Endothelial cell of umbilical vein (primary cell): Measurements from ENCODE around the gene TMEM237. TPM values are rescaled to one million over a fixed set of nuclear protein-coding genes. Genes with fewer than 3 reads are reported as not detected.

Experiments used
- BruUV-seq: library from RNA; stranded (reverse); fragments of 400-500 nt; replicated peaks from 2 replicates; lab custom pipeline; 2021; lab: Mats Ljungman, UMichigan
- CTCF ChIA-PET: fragments of 300-600, 350-600 bp; sonication (Branson Sonifier 250); formaldehyde crosslinking; loops from one replicate; lab custom pipeline; 2021; ENCODE audit warnings: antibody characterized with exemption, inconsistent platforms; lab: Charles Lee
- POLR2A ChIA-PET: fragments of 300-600, 350-600 bp; sonication (Branson Sonifier 250); formaldehyde crosslinking; loops from one replicate; lab custom pipeline; 2021; ENCODE audit warnings: antibody characterized with exemption, inconsistent platforms; lab: Charles Lee
- DNase-seq: peaks from one replicate; pipeline ENCODE4 v3.0.0-alpha.2; 2011; ENCODE audit warnings: low read depth, low spot score
- FAIRE-seq: peaks from 2 replicates; lab custom pipeline; 2011; peaks lifted over from hg19 to GRCh38; lab: Jason Lieb, UNC
- H2AFZ ChIP-seq: 2 replicates; pipeline ENCODE4 v1.6.0; 2012; ENCODE audit warnings: low read depth, low read length, control low read depth, inconsistent platforms
- H3K27ac ChIP-seq: 2 replicates; pipeline ENCODE4 v1.5.1; 2011; ENCODE audit warnings: low read depth, mild to moderate bottlenecking, control low read depth, low read length, moderate library complexity; ENCODE audit not compliant: insufficient read depth
- H3K27me3 ChIP-seq, 2 experiments: 2 replicates each; pipeline versions ENCODE4 v1.6.0 to v1.6.1; 2011; ENCODE audit warnings: low read length in 2 of 2, mixed read lengths in 1 of 2; ENCODE audit not compliant: control insufficient read depth in 2 of 2, insufficient read depth in 2 of 2
- H3K36me3 ChIP-seq, 2 experiments: 2 replicates in 1 of 2; 3 replicates in 1 of 2; pipeline ENCODE4 v1.5.1; 2011; ENCODE audit warnings: low read length in 2 of 2, mild to moderate bottlenecking in 1 of 2, moderate library complexity in 1 of 2; ENCODE audit not compliant: control insufficient read depth in 2 of 2, insufficient read depth in 2 of 2; ENCODE audit errors: extremely low read depth in 1 of 2
- H3K4me1 ChIP-seq: 3 replicates; pipeline ENCODE4 v1.5.1; 2011; ENCODE audit warnings: mild to moderate bottlenecking, low read length; ENCODE audit not compliant: control insufficient read depth, insufficient read depth; ENCODE audit errors: extremely low read depth
- H3K4me2 ChIP-seq: 2 replicates; pipeline ENCODE4 v1.6.1; 2011; ENCODE audit warnings: low read length, control low read depth, mixed read lengths; ENCODE audit not compliant: insufficient read depth
- H3K4me3 ChIP-seq, 3 experiments: fragments of 200-600 bp in 1 of 3; sonication (generic), shearing (Covaris generic) in 1 of 3; replicated peaks in 1 of 3; 2 replicates each; pipeline ENCODE4 v1.5.1; 2011 to 2016; ENCODE audit warnings: control low read depth in 3 of 3, low read length in 3 of 3, mild to moderate bottlenecking in 2 of 3, inconsistent platforms in 1 of 3, low read depth in 1 of 3, moderate library complexity in 1 of 3; ENCODE audit not compliant: insufficient read depth in 1 of 3
- H3K79me2 ChIP-seq: 2 replicates; pipeline ENCODE4 v1.6.0; 2012; ENCODE audit warnings: low read length, inconsistent platforms; ENCODE audit not compliant: control insufficient read depth, insufficient read depth
- H3K9ac ChIP-seq: replicated peaks from 2 replicates; pipeline ENCODE3; 2011; ENCODE audit warnings: low read length, control low read depth; ENCODE audit not compliant: insufficient read depth; ENCODE audit errors: extremely low read depth
- H3K9me1 ChIP-seq: replicated peaks from 3 replicates; pipeline ENCODE4 v1.6.0; 2011; ENCODE audit warnings: mild to moderate bottlenecking, low read length; ENCODE audit not compliant: control insufficient read depth, insufficient read depth; ENCODE audit errors: extremely low read depth
- H3K9me3 ChIP-seq: replicated peaks from 2 replicates; pipeline ENCODE4 v1.5.1; 2012; ENCODE audit warnings: low read length, inconsistent platforms; ENCODE audit not compliant: control insufficient read depth, insufficient read depth
- H4K20me1 ChIP-seq: replicated peaks from 2 replicates; pipeline ENCODE3; 2011; ENCODE audit warnings: mild to moderate bottlenecking, low read length; ENCODE audit not compliant: control insufficient read depth, insufficient read depth; ENCODE audit errors: extremely low read depth
- CTCF ChIP-seq, 2 donors: IDR thresholded peaks; 1 replicate in 1 of 2; 2 replicates in 1 of 2; pipeline ENCODE4 v1.5.1; 2011; ENCODE audit warnings: low read length in 2 of 2, mild to moderate bottlenecking in 2 of 2, moderate library complexity in 2 of 2, control low read depth in 1 of 2, inconsistent platforms in 1 of 2, low read depth in 1 of 2; ENCODE audit not compliant: insufficient read depth in 1 of 2; ENCODE audit errors: extremely low read depth in 1 of 2
- EZH2 ChIP-seq: IDR thresholded peaks from 2 replicates; pipeline ENCODE4 v1.6.1; 2012; ENCODE audit warnings: borderline replicate concordance, low read depth, mild to moderate bottlenecking, moderate library complexity, low read length, inconsistent platforms; ENCODE audit not compliant: severe bottlenecking
- FOS ChIP-seq: IDR thresholded peaks from 2 replicates; pipeline ENCODE4 v1.6.1; 2011; ENCODE audit warnings: mild to moderate bottlenecking, low read length, moderate library complexity, borderline replicate concordance; ENCODE audit not compliant: insufficient read depth
- GATA2 ChIP-seq: IDR thresholded peaks from 2 replicates; pipeline ENCODE4 v1.7.0; 2011; ENCODE audit warnings: low read depth, mild to moderate bottlenecking, moderate library complexity, mixed read lengths, low read length; ENCODE audit not compliant: insufficient read length, insufficient read depth
- JUN ChIP-seq: IDR thresholded peaks from 2 replicates; pipeline ENCODE4 v1.6.1; 2011; ENCODE audit warnings: borderline replicate concordance, low read depth; ENCODE audit not compliant: insufficient read length, insufficient read depth
- MAX ChIP-seq: IDR thresholded peaks from 2 replicates; pipeline ENCODE4 v1.6.1; 2011; ENCODE audit not compliant: insufficient read depth, insufficient read length
- MYC ChIP-seq: IDR thresholded peaks from one replicate; pipeline ENCODE4 v1.6.1; 2011; ENCODE audit warnings: mild to moderate bottlenecking, low read depth, low read length
- POLR2A ChIP-seq: IDR thresholded peaks from 2 replicates; pipeline ENCODE4 v1.6.1; 2012; ENCODE audit warnings: low read depth, mild to moderate bottlenecking, control low read depth, low read length
- dilution Hi-C: fragments of 300-500 bp; cut with MboI; formaldehyde crosslinking; loops from one replicate; pipeline ENCODE4 v1.15.0; 2019; ENCODE audit warnings: low sequenced_read_pairs; ENCODE audit not compliant: extremely low pct_ligation_motif_present
- intact Hi-C: fragments of 100-400 bp; cut with micrococcal nuclease; formaldehyde crosslinking; loops from one replicate; pipeline ENCODE4 v1.10.0; 2022
- polyA plus RNA-seq, 4 experiments: library from polyadenylated mRNA; depleted of rRNA in 3 of 4; stranded (reverse) in 3 of 4; unstranded in 1 of 4; fragments of >200 nt; gene quantifications; 2 replicates each; pipeline versions ENCODE4 v1.2.1 to v1.2.3, GENCODE V29; 2011 to 2012; ENCODE audit warnings: missing spikeins in 1 of 4
- total RNA-seq: library from RNA; stranded (reverse); gene quantifications from 2 replicates; pipeline ENCODE4 v1.2.3, GENCODE V29; 2021

Gene TMEM237
- total and polyA plus RNA-seq, 2 donors (not counting 3 experiments of a cell fraction or from before 2014, with no cell fraction given), result 41.2 to 64.7 TPM

- Histone ChIP-seq H3K4me3 (no peak overlapping the region), H3K4me2 (no peak overlapping the region), H3K36me3 (no peaks in the 10 kb centered on the region), H3K9me3 (no peaks in the 10 kb centered on the region), H3K4me1 (no peaks in the 10 kb centered on the region), H3K9ac (no peak overlapping the region), H4K20me1 (no peaks in the 10 kb centered on the region), H3K27me3 (no peaks in the 10 kb centered on the region), H2AFZ (no peak overlapping the region), H3K27ac (no peak overlapping the region), H3K9me1 (no peaks in the 10 kb centered on the region), H3K79me2 (no peaks in the 10 kb centered on the region)
- intact Hi-C loops, result no loop called here
- POLR2A ChIA-PET, result no interaction called here
- DNase-seq, result no peak
- BruUV-seq, result no TSS peak
- dilution Hi-C loops, result no loop called here
- no peak for FAIRE-seq
- TF ChIP-seq FOS (no peak), CTCF (IDR thresholded peaks at IDR 0.05; ENCODE audit: extremely low read depth in 1 of 2, insufficient read depth in 1 of 2, low read depth in 1 of 2, low read length in 2 of 2) (no peak), EZH2 (no peak), JUN (no peak)
- CTCF ChIA-PET, result interaction anchor here (1.0 to 1.3 kb wide), 2 partner anchors 33 to 35 kb away, joined by 3 to 4 read pairs; no protein-coding TSS in a partner anchor
Observed at GRCh38 chr2:201674794-201675193, 31.5 kb upstream of the TMEM237 start.

GRCh38 chr2:201674298-201674697 is 31.0 kb upstream of the TMEM237 start:
- no peak for FAIRE-seq
- H3K9me3 ChIP-seq, result no peaks in the 10 kb centered on the region
- H3K4me1 ChIP-seq, result no peaks in the 10 kb centered on the region
- H3K9ac ChIP-seq, result no peak overlapping the region
- TF ChIP-seq GATA2, result no peak
- TF ChIP-seq CTCF (IDR thresholded peaks at IDR 0.05; ENCODE audit: extremely low read depth in 1 of 2, insufficient read depth in 1 of 2, low read depth in 1 of 2, low read length in 2 of 2), result no peak
- no peak for TF ChIP-seq MAX
- no peak for TF ChIP-seq JUN
- TF ChIP-seq FOS, result no peak
- no peak for TF ChIP-seq MYC
- no peak for TF ChIP-seq POLR2A
- H3K9me1 ChIP-seq, result no peaks in the 10 kb centered on the region
- no peak overlapping the region for H2AFZ ChIP-seq
- dilution Hi-C loops, result no loop called here
- ChIA-PET CTCF (interaction anchor here (1.0 to 1.3 kb wide), 2 partner anchors 33 to 35 kb away, joined by 3 to 4 read pairs; no protein-coding TSS in a partner anchor), POLR2A (no interaction called here)
- DNase-seq, result no peak
- BruUV-seq, result no TSS peak
- intact Hi-C loops, result no loop called here
- H3K27ac ChIP-seq, result no peak overlapping the region
- H4K20me1 ChIP-seq, result no peaks in the 10 kb centered on the region
- no peaks in the 10 kb centered on the region for H3K36me3 ChIP-seq
- H3K4me2 ChIP-seq, result no peak overlapping the region
- H3K4me3 ChIP-seq, result no peak overlapping the region
- H3K79me2 ChIP-seq, result no peaks in the 10 kb centered on the region
- no peaks in the 10 kb centered on the region for H3K27me3 ChIP-seq
